Activated CD8-positive, alpha-beta memory T cell treated with anti-CD3 and anti-CD28 coated beads for 4 hours (primary cell): ENCODE results near the gene CNR1.

Experiments used
- DNase-seq, 2 donors: peaks; one replicate each; pipeline ENCODE4 v3.0.0-alpha.2; 2020; ENCODE audit warnings: low read depth in 2 of 2

Gene CNR1

DNA sequence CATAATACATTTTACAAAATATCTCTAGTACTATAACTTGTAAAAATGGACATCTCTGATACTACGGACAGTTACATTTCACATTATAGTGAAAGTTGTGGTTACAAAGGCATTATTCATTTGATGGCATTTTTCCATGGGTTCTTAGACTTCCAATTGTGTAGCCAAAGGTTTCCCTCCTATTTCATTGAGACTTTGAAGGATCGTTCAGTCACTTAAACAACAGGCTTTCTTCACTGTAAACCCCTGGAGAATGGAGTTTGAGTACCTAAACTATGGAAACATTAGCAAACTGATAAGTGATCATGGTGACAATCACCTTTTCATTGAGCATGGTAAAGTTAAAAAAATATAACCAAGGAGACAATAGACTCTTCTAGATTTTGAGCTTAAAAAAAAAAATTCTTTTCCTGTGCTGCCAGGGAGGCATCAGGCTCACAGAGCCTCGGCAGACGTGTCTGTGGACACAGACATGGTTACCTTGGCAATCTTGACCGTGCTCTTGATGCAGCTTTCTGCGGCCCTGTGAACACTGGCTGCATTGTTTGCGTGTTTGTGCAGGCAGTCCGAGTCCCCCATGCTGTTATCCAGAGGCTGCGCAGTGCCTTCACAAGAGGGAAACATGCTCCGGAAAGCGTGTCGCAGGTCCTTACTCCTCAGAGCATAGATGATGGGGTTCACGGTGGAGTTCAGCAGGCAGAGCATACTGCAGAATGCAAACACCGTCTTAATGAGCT lies 22.6 kb downstream of the CNR1 start:
- no peak for DNase-seq

DNA sequence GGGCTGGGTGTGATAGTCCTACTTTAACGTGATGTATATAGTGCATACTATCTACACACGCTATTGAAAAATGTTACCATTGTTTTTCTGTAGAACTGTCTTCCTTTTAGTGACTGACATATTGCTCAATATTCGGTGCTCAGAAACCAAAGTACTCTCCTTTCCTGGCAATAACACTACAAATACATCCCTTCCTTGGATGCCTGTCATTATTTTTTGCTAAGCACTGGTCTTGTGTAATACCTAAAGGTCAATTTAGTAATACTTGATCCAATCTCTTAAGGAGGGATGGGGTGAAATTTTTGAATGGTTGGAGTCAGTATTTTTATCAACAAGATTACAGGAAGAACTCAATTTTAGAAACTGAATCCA lies 23.9 kb downstream of the CNR1 start:
- DNase-seq = no peak

DNA sequence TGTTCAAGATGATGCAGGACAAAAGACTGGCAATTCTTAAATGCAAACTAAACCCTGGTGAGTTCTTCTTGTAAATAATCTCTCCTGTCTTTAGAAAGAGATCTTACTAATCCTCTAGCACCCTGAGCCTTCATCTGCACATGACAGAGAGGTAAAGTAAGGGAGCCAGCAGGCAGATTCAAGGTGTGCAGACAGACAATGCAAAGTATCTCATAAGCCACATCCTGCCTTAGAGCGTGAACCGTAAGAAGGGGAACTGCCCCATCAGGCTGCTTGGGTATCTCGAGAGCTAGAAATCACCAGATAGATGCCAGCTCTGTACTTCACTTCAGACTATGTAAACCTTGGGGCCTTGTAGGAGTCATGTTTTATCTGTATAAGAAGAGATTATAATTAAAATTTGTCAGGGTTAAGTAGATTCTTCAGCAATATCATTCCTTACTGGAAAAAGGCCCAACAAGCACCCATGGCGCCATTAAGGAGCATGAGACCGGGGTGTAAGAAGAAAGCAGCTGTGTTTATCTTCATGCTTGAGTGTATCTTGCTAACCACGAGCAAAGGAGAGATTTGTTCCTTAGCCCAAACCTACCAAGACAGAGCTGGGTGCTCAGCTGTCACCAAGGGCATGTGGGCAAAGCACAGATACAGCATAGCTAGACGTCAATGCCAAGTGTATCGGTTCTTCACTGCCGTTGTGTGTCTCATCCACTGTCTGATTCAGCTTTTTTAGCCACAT lies 24.4 kb downstream of the CNR1 start:
- no peak for DNase-seq

DNA sequence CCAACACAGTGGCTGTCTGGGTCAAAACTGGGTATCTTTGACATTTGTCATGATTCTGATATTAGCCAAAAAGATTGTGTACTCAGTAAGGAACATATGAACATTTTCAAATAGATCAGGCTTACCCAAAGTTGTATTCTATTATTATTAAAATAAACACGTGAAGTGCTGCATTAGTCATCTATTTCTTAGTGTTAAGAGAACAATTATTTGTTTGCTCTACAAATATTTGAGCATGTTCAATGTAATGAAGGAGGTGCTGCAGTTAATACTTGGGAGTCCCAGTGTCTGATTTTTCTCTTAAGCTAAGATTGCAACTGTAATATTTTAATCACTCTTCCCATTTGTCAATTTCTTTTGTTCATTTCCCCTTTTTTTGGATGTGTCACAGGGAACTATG lies 28.2 kb downstream of the CNR1 start:
- no peak for DNase-seq

DNA sequence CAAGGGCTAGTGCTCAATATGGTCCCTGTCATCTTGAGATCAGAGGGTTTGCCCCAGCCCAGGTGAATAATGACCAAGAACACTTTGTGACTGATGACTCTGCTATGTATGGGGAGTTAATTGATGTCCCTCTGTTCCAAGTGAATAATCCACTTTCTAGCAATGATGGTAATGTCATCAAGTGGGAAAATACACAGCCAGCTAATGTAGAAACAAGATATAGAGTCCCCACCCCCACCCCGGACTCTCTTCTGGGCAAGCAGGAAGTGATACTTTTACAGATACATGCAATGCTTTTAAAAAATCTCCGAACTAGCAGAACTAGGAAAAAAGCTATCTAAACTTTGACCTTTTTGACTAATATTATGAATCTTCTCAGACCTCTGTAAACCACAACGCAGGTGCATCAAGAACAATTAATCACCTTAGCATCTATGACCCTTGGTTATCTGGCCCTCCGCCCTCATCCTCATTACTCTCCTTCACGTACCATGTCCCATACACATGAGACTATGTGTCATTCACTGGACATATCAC lies 30.5 kb downstream of the CNR1 start:
- no peak for DNase-seq

DNA sequence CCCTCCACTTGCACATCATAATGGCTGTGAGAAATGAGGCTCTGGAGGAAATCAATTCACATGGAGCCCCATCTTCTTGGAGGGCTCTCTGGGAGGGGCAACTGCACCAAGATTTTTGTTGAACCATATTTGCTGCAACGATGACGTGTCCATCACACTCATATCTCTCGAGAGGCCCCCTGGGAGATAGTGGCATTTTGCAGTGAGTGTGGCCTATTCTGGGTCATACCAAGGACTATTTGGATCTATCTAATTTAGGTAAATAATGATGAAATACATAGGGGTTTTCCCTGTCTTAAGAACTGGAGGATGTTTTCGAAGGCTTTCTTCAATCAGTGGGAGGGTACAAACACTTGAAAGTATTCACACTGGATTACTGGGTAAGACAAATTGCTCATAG lies 31.6 kb downstream of the CNR1 start:
- no peak for DNase-seq

DNA sequence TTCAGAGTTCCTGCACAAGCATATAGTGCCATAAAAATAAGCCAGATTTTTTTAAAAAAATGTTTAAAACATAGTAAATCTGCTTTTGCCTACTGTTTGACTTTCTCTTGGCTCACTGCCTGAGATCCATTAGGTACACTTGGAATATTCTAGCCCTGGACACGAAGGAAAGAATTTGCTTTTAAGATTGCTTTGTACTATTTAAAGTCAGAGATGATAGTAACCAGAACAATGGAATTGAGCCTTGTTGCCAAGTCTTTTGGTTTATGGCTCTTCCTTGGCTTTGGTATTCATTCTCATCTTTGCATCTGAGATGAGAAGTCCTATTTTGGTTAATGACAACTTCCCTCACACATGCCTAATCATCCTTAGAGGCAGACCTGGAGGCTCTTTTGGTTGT lies 32.4 kb downstream of the CNR1 start:
- no peak for DNase-seq

DNA sequence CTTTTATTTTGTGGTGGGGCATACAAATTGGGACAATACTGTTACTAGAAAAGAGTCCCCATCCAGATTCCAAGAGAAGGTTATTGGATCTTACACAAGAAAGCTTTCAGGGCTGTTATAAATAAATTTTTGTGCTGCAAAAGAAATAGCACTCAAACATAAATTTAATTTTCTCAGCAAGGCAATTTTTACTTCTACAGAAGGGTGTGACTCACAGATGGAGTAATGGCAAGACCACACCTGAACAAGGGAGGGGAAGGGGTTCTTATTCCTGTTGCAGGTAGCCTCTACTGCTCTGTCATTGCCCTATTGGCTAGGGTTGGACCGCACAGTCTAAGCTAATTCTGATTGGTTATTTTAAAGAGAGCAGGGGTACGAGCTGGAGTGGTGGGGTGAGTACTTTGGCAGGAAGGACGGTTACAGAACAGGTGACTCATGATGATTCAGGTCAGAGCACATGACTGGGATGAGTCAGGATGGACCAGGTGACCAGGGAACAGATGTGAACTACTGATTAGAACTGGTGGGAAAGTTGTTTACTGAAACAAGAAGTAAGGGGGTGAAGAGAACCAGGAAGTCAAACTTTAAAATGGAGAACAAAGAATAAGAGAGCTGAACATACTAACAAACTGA lies 41.1 kb downstream of the CNR1 start:
- DNase-seq = no peak

DNA sequence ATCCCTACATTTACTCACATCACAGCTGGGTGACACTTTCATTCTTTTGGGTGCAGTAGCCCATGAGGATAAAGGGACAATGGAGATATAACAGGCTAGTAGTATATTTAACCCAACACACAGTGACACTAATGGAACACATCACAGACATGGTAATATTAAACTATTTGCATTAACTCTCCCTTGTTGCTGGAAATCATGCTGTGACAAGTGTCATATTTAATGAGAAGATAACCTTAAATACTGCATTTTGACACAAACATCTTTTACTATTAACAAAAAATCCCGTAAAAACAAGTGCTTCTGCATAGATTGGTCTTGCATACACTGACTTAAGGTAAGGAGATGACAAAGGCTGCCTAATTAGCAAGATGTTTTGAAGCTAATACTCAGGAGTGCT lies 45.5 kb downstream of the CNR1 start:
- no peak for DNase-seq

DNA sequence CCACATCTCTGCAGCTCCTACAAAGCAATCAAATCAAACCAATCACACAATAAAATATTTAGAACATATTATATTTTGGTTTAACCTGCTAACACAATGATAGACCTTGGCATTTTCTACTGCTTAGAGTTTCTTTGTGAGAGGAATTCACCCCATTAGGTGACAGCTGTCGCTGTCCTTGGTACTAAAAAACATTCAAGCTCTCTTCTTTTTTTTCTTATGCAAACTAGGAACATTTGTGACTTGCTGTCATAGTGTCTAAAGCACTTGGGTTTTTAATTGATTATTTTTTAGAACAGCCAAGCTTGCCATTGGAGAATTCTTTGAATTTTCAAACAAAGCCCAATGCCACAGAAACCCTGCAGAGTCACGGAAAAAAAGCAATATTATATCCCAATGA lies 46.4 kb downstream of the CNR1 start:
- no peak for DNase-seq

DNA sequence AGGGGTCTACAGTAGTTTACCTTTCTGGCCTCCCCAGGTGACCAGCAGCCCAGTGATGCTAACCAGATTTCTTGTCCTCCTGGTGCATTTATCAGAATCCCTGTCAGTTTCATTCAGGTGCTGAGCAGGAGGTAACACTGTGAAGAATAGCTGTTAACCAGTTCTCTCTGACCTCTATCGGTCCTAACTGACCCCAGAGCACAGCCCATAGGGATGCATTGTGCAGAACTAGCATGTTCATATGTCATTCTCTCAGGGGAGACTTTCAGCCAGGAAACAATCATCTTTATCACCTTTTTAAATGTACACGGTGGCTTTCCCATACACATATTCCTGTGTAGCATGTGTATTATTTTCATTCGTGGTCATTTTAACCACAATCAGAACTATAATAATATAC lies 49.9 kb downstream of the CNR1 start:
- no peak for DNase-seq

DNA sequence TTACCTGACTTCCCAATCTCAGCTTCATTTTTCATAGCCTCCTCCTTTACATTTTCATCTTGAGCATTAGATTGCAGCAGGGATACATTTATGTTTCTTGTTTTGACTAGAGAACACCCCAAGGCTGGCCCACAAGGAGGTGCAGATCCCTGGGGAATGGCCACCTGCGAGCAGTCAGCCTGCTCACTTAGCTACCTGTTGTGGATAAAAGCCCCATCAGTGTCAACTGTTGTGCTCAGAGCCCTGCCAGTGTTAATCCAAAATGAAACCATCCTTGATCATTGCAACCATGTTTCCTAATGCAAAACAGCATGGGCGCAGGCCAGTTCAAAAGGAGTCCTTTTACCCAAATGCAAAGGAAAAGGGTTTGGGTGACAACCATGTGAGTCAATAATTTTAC lies 50.8 kb downstream of the CNR1 start:
- DNase-seq = no peak

DNA sequence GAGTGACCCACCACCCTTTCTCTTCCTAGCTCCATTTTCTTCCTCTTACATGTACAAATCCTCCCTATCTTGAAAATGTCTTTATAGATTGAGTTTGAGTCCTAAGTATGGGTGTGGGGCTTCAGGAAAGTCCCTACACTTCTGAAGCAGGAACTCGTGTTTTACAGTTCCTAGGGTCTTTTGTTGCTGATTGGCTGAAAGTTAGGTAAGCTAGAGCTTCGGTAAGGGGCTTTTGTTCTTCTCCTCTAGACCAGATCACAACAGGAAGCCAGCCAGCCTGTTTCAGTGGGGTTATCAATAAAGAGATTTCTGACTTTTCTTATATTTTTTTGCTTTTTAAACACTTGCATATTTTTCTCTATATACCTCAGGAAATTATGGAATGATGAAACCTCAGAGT lies 51.3 kb downstream of the CNR1 start:
- DNase-seq = no peak

DNA sequence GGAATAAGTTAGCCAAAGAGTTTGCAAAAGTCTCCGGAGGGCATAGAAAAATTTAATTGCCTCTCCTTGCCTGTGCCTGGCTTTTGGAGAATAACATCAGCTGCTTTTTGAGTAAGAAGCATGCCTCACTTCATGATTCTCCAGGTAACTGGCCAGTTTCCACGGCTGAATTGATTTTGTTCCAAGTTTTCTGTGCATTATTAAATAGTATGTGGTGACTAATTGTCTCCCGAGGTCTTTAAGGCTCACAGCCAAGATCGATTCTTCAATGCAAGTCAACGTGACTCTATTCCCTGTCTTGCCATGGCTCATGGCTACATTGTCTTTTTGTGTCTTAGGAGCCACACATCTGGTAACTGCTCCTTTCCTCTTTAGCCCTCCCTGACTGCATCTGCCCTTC lies 54.2 kb downstream of the CNR1 start:
- no peak for DNase-seq

DNA sequence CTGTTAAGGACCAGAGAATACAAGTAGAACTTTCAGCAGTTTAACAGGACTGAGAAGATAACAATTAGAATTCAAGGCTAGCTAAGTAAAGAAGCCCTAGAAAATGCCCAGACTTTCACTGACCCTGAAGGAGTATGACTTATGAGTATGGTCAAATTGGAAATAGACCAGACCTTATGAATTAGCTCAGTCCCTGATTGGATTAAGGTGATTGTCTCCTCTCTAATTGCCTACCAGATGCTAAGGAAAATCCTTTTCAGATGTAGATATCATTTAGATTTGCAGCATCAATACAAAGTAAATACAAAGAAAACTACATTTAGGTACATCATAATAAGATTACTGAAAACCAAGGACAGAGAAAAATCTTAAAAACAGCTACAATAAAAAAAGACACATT lies 58.9 kb downstream of the CNR1 start:
- DNase-seq = no peak

DNA sequence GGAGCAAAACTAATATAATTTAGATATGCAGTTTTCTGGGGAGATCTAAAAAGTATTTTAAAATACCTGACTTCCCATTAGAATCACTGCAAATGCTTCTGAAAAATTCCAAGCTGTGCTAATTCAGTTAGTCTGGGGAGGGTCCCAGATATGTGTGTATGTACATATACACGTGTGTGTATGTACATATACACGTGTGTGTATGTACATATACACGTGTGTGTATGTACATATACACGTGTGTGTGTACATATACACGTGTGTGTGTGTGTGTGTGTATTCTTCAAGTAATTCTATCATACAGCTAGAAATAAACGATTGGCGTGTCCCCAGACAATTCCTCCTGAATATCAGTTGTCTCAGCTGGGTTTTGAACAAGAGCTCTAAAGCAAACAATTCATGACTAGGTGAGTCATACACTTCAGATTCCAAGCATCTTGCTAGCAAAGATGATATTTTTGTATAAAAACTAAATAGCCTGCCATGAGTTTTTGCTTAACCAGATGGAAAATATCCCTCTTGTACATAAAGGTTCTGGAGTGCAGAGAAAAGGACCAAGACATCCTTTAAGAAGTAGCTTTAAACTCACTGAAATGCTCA lies 60.3 kb downstream of the CNR1 start:
- no peak for DNase-seq
